Stimulated activated CD4-positive, alpha-beta T cell treated with anti-CD3 and anti-CD28 coated beads, Interleukin-15, amount 100 ng/mL, for 1 hour (primary cell): ENCODE data around the gene FAM210A.
"Not testable (repeated sequence)": the region's sequence is repeated elsewhere in the genome, so short reads cannot be mapped to it uniquely, and the experiment has no call there.

Experiments
- DNase-seq, 2 donors: peaks; one replicate each; pipeline ENCODE4 v3.0.0-alpha.2; 2020; ENCODE audit warnings: low read depth in 1 of 2, low spot score in 1 of 2

FAM210A gene

DNA sequence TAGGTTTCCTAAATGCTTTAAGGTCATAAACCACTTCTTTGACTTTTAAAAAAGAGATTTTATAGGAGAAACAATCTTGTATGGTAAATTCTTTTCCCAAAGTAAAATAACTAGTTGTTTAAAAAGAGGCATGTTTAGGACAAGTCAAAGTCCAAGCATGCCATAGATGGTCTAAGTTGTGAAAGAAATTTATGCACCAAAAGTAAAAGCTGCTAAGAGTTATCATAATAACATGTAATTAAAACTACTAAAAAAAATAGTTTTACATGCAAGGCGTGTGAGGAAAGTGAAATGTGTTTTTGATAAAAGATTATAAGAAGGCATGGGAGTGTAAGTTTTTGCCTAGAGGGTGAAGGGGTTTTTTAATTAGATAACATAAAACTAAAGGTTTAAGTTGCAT, 22.5 kb downstream of the FAM210A start:
- DNase-seq = no peak

DNA sequence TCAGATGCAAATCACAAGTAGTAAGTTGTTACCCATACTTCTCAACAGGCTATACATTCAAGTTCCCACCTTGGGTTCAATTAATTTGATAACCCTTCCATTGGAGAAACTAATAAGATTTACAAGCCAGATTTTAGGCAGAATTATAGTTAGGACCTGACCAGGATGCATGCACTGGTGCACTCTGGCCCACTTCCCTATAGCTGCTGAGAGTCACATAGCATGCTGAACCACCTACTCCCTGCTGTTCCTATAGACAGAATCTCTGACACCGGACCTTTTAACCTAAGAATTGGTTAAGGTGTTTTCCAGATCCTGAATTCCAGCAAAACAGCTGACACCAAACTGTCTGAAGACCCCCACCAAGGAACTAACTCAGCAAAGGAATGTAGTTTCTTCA, 26.2 kb downstream of the FAM210A start:
- DNase-seq = no peak

DNA sequence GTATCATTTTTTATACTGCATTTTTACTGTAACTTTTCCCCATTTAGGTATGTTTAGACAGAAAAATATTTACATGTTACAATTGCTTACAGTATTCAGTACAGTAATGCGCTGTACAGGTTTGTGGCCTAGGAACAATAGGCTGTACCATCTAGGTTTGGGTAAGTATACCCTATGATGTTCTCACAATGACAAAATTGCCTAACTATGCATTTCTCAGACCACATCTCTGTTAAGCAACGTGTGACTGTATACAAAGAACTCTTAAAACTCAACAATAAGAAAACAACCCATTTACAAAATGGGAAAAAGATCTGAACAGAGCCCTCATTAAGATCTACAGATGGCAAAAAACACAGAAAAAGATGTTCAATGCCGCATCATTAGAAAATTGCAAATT, 29.4 kb downstream of the FAM210A start:
- DNase-seq = no peak

GRCh38 chr18:13695337-13695736, 31.0 kb downstream of the FAM210A start:
- not testable (repeated sequence) for DNase-seq

DNA sequence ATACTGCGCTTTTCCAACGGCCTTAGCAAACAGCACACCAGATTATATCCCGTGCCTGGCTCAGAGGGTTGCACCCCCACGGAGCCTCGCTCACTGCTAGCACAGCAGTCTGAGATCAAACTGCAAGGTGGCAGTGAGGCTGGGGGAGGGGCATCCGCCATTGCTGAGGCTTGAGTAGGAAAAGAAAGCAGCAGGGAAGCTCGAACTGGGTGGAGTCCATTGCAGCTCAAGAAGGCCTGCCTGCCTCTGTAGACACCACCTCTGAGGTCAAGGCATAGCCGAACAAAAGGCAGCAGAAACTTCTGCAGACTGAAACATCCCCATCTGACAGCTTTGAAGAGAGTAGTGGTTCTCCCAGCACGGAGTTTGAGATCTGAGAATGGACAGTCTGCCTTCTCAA, 36.3 kb downstream of the FAM210A start:
- not testable (repeated sequence) for DNase-seq

DNA sequence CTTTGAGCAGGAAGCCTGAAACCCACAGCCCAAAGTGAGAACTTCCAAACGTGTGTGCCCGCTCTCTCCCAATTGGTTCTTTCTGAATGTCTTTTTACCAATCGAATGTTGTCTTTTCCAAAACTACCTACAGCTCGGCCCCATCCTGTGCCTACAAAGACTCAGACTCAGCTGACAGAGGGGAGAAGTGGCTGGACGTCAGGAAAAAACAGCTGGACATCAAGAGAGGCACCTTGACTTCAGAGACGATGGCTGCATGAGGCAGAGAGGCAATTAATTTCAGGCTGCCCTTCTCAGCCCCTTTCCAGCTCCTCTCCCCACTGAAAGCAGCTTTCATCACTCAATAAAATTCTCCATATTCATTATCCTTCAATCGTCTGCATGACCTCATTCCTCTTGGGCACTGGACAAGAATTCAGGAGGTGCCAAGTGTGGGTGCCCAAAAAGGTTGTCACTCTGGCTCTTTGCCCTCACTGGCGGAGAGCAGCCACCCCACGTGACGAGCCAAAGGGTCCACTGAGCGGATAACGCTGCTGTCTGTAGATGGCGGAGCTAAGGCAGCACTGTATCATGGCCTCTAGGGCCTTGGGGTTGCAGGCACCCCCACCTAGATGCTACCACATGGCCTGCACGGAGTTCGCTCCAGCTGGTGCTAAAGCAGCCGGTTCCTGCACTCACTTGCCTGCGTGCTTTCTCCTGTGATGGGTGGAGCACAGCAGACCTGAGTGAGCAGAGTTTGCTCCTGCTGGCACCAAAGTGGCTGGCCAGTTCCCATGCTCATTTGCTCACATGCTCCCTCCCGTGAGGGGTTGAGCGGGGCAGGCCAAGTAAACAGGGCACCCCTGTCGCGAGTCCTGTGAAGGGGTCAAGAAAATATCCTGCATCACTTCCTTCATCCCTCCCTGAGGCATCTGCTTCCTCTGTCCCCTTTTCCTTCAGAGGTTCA, 37.9 kb downstream of the FAM210A start:
- DNase-seq = no peak

- no peak for DNase-seq
Measured at GRCh38 chr18:13684546-13684945, 41.8 kb downstream of the FAM210A start.

DNA sequence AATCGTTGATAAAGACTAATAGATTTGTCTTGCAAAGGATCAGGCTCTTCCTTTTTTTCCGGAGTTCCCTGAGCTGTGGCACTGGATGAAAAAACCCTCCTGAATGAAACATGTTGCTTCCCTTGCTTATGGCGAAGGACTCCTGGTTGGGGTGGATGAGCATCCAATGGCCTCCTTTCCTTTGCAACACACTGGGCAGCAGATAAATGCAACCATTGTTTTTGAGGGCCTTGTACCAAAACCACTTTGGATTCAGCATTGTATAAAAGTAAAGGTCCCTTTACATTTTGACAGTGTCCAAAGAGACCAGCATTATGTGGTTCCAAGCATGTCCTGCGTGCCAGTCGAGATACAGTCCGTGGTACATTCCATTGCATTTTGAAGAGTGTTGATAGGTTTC, 44.7 kb downstream of the FAM210A start:
- no peak for DNase-seq

DNA sequence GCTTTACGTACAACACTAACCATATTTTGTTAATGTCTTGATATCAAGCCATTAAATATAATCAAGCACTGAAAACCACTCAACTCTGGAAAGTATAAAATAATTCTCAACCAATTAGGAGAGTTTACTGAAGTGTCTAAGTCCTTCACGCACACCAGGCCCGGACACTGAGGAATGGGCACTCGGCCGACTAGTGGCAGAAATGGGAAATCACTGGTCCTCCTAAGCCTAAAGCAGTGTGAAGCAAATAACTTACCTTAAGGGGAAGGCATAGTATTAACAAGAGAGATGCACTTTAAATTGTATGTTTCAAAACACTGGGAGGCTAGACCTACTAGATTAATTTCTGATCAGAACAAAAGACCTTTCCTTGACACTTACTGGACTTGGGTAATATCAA, 45.7 kb downstream of the FAM210A start:
- DNase-seq = no peak

DNA sequence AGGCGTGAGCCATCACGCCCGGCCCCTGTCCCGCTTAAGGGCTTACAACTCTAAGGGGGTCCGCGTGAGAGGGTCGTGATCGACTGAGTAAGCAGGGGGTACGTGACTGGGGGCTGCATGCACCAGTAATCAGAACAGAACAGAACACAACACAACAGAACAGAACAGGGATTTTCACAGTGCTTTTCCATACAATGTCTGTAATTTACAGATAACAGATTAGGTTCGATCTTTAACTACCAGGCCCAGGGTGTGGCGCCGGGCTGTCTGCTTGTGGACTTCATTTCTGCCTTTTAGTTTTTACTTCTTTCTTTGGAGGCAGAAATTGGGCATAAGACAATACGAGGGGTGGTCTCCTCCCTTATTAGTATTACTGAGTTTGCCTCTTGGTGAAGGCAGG, 49.0 kb downstream of the FAM210A start:
- not testable (repeated sequence) for DNase-seq

DNA sequence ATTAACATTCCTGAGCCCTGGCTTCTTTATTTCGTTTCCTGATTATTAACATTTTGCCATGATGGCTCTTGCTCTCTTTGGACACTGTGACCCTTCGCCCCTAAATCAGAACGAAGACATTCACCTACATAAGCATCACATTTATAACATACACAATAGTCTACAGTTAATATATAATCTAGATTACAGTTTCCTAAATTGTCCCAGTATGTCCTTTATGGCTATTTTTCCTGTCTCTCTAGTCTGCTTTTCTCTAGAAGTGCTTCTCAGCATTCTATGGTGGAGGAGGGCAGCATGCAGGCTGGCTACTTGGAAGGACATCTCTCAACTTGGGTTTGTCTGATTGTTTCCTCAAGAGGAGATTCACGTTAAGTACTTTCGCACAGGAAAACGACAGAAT, 49.9 kb downstream of the FAM210A start:
- DNase-seq = no peak

DNA sequence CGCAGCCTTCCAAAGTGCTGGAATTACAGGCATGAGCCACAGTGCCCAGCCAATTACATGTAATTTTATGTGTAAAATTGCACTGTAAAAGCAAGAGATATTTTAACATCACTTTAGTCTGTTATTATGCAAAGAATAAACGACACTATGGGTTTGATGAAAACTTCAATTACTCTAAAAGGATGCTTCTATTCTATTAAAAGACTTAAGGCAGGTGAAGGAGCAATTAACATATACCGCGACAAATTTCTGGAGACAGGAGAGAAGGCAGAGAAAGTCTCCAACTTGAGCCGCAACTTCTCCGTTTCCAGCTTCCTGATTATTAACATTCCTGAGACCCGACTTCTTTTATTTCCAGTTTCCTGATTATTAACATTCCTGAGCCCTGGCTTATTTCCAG, 53.7 kb downstream of the FAM210A start:
- no peak for DNase-seq

DNA sequence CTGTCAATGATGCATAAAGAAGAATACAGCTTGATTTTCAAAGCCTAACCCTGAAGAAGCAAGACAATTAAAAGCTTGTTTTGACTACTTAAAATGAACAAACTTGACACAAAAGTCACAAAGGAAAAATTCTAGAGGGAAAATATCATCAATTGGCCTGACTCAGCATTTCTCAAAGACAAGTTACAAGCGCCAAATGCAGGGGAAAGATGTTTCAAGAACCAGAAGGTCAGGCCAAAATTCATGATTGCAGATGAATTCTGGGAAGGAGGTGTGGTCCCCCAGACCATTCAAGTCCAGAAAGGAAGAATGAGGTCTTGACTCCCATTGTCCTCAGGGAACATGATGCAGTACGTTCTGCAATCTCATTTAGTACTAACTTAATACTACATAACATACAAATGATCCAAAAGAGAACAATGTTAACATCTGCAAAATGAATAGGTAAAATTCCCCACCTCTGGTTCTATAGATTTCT, 64.5 kb downstream of the FAM210A start:
- no peak for DNase-seq

GRCh38 chr18:13661051-13661778, 65.1 kb downstream of the FAM210A start:
- DNase-seq = no peak

DNA sequence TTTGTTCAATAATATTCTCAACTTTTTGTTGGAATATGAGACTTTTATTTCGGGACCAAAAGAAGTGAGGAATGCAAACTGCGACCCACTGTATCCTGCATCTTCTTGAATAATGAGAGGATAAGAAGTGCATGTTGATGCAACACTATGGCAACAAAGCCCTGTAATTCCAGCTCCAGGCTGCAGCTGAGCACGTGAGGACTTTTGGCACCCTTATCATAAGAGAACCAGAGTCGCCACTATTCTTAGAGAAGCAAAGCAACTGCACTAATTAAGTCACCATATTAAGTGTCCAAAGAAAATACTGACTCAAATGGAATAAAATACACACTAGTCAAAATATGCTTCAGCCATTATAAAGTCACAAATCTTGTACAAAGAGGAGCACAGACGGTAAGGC, 65.8 kb downstream of the FAM210A start:
- DNase-seq = no peak

DNA sequence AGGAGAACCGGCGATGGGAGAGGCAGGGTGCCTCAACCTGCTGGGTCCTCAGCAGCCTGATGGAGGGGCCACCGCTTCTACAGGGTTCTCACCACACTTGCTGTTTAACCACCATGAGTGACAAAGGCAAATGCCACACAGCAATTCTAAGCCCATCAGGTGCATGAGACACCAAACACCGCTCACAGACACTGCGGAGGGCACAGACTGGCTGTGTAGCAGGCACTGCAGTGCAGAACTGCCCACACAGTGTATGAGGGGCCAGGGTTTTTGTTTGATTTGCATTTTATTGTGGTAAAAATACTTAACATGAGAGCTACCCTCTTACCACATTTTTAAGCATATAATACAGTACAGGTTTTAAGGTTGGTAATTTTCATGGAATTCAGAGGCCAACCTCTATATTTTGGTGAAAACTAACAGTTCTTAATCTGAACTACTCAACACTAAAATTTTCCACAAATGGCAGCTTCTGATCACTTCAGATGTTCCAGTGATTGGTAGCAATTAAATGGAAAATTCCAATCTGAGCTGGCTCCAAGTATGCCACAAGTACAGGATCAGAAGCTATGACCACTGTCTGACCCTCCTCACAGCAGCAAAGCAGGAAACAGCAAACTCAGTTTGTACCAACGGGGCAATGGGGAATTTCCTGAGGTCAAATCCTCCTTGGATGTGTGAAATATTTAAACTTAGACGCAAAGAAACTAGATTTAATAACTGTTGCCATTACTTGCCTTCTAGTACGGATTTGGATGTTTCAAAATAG, 67.7 kb downstream of the FAM210A start:
- DNase-seq = no peak

DNA sequence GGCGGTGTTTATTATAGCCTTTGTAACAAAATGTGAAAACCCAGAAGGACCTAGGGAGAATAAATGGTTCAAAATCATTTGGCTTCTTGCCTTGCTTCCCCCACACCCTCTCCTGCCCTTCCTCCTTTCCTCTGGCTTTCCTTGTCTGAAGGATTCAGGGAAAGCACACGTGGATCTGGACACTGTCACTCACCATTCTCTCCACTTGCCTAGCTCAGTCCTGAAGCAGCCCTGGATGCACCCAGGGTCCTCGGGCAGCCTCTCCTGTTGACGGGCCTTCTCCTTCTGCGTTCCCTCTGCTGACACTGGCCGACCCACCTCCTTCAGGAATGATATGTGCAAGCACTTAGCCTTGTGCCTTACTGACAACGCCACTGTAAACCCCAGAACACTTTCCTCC, 68.4 kb downstream of the FAM210A start:
- no peak for DNase-seq

DNA sequence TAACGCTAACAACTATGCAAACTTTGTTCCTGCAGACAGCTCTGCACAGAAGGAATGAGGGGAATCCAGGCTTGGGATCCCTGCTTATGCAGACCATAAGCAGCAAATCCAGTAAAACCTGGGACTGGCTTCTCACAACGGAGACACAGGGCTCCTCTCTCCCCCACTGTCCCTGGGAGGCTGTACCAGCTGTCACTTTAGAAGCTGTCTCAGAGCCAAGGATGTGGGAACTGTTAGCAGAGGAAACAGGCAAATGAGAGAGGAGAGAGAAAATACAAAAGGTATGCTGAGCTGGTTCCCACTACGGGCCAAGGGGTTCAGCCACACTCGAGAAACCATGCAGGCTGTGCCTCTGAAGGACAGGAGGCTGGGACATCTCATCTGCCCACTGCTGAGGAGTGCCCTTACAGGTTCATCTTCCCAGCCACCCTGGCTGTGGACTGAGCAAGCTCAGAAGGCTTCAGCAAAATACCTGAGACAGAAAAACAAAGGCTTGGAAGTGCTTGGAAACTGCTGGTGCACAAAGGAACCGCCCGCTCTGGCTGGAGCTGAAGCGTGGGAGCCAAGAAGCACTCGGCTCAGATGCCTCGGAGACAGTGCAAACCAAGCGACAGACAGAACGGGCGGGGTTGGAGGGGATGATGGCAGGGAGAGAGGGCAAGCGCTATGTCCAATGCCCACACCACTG, 72.5 kb downstream of the FAM210A start:
- no peak for DNase-seq

- no peak for DNase-seq
Measured at GRCh38 chr18:13649397-13650390, 76.7 kb downstream of the FAM210A start.

- DNase-seq = no peak
Measured at GRCh38 chr18:13647761-13648160, 78.6 kb downstream of the FAM210A start.
